Measurements from ENCODE around the gene SC5D. TPM values are rescaled to one million over a fixed set of nuclear protein-coding genes. Genes with fewer than 3 reads are reported as not detected.

The SC5D gene
- 63.7 and 93.7 TPM in 2 replicates for total RNA-seq

- peaks cover 4% of the 10 kb centered on the region for H4K20me1 ChIP-seq (ENCODE audit: insufficient read depth, low read length)
These were observed at the start of gene SC5D for GRCh38 chr11:121292495-121293287. Gene SC5D (plus strand): TSS chr11:121292771. CDS start chr11:121303376, 10,605 bp downstream.

GRCh38 chr11:121244884-121245283 is 47.7 kb upstream of the SC5D start:
- Histone ChIP-seq H4K20me1 (ENCODE audit: insufficient read depth, low read length) (no peaks in the 10 kb centered on the region), H3K27ac (ENCODE audit: low read depth, low read length) (no peak overlapping the region), H3K27me3 (ENCODE audit: insufficient read depth, low read length) (no peaks in the 10 kb centered on the region), H3K4me1 (ENCODE audit: insufficient read depth, low read length) (peaks cover 20% of the 10 kb centered on the region), H3K79me2 (ENCODE audit: insufficient read depth, low read length) (no peaks in the 10 kb centered on the region), H3K4me2 (ENCODE audit: insufficient read depth, low read length) (no peak overlapping the region), H2AFZ (ENCODE audit: low read length) (no peak overlapping the region), H3K36me3 (ENCODE audit: insufficient read depth, low read length) (no peaks in the 10 kb centered on the region), H3K9me3 (ENCODE audit: low read depth, low read length) (no peaks in the 10 kb centered on the region), H3K4me3 (ENCODE audit: insufficient read depth, low read length) (no peak overlapping the region)
- DNase-seq (ENCODE audit: insufficient read length, low spot score, missing footprints), result no peak
- no peak for TF ChIP-seq CTCF (IDR thresholded peaks at IDR 0.05; ENCODE audit: extremely low read depth, low read depth, low read length)

More at GRCh38 chr11:121292495-121293287, at the start of gene SC5D:
- peaks cover 28% of the 10 kb centered on the region for H3K27me3 ChIP-seq (ENCODE audit: insufficient read depth, low read length)
- peak; percentile 98 for DNase-seq (ENCODE audit: insufficient read length, low spot score, missing footprints)
- H3K4me1 ChIP-seq (ENCODE audit: insufficient read depth, low read length), result peaks cover 11% of the 10 kb centered on the region
- no peaks in the 10 kb centered on the region for H3K36me3 ChIP-seq (ENCODE audit: insufficient read depth, low read length)
- H3K79me2 ChIP-seq (ENCODE audit: insufficient read depth, low read length), result peaks cover 43% of the 10 kb centered on the region
- peak within 1 kb of the TSS; percentile 83 for H3K4me3 ChIP-seq (ENCODE audit: insufficient read depth, low read length)
- no peak for TF ChIP-seq CTCF (IDR thresholded peaks at IDR 0.05; ENCODE audit: extremely low read depth, low read depth, low read length)
- H2AFZ ChIP-seq (ENCODE audit: low read length), result peak within 1 kb of the TSS; percentile 100
- H3K9me3 ChIP-seq (ENCODE audit: low read depth, low read length), result no peaks in the 10 kb centered on the region
- H3K27ac ChIP-seq (ENCODE audit: low read depth, low read length), result peak within 1 kb of the TSS; percentile 37
- H3K4me2 ChIP-seq (ENCODE audit: insufficient read depth, low read length), result peak within 1 kb of the TSS; percentile 100

GRCh38 chr11:121246021-121246768 is 46.4 kb upstream of the SC5D start:
- H3K4me3 ChIP-seq (ENCODE audit: insufficient read depth, low read length), result no peak overlapping the region
- no peak for TF ChIP-seq CTCF (IDR thresholded peaks at IDR 0.05; ENCODE audit: extremely low read depth, low read depth, low read length)
- DNase-seq (ENCODE audit: insufficient read length, low spot score, missing footprints), result no peak
- no peak overlapping the region for H3K4me2 ChIP-seq (ENCODE audit: insufficient read depth, low read length)
- peaks cover 12% of the 10 kb centered on the region for H3K4me1 ChIP-seq (ENCODE audit: insufficient read depth, low read length)
- H2AFZ ChIP-seq (ENCODE audit: low read length), result no peak overlapping the region
- no peaks in the 10 kb centered on the region for H3K27me3 ChIP-seq (ENCODE audit: insufficient read depth, low read length)
- no peaks in the 10 kb centered on the region for H4K20me1 ChIP-seq (ENCODE audit: insufficient read depth, low read length)
- no peaks in the 10 kb centered on the region for H3K9me3 ChIP-seq (ENCODE audit: low read depth, low read length)
- H3K27ac ChIP-seq (ENCODE audit: low read depth, low read length), result no peak overlapping the region
- H3K79me2 ChIP-seq (ENCODE audit: insufficient read depth, low read length), result no peaks in the 10 kb centered on the region
- H3K36me3 ChIP-seq (ENCODE audit: insufficient read depth, low read length), result no peaks in the 10 kb centered on the region

- Histone ChIP-seq H3K4me3 (ENCODE audit: insufficient read depth, low read length) (no peak overlapping the region), H3K79me2 (ENCODE audit: insufficient read depth, low read length) (no peaks in the 10 kb centered on the region), H3K36me3 (ENCODE audit: insufficient read depth, low read length) (no peaks in the 10 kb centered on the region), H4K20me1 (ENCODE audit: insufficient read depth, low read length) (no peaks in the 10 kb centered on the region), H3K27ac (ENCODE audit: low read depth, low read length) (no peak overlapping the region), H3K27me3 (ENCODE audit: insufficient read depth, low read length) (no peaks in the 10 kb centered on the region), H3K4me1 (ENCODE audit: insufficient read depth, low read length) (peaks cover 12% of the 10 kb centered on the region), H3K9me3 (ENCODE audit: low read depth, low read length) (no peaks in the 10 kb centered on the region), H3K4me2 (ENCODE audit: insufficient read depth, low read length) (no peak overlapping the region), H2AFZ (ENCODE audit: low read length) (no peak overlapping the region)
- no peak for DNase-seq (ENCODE audit: insufficient read length, low spot score, missing footprints)
- TF ChIP-seq CTCF (IDR thresholded peaks at IDR 0.05; ENCODE audit: extremely low read depth, low read depth, low read length), result no peak
These were observed 45.9 kb upstream of the SC5D start for GRCh38 chr11:121246769-121247035.
